HG03558 (cell line): Measurements from ENCODE around the gene WNT7B.

Experiments used
- ATAC-seq: cut with Tn5 transposase; IDR thresholded peaks from one replicate; pipeline ENCODE4 v1.9.1; 2021; ENCODE audit warnings: moderate number of reproducible peaks; ENCODE audit not compliant: unreplicated experiment; ENCODE audit errors: extremely low read depth

WNT7B gene

GRCh38 chr22:45961679-45962433 is 15.1 kb downstream of the WNT7B start:
- no peak for ATAC-seq

GRCh38 chr22:45960477-45961386 is 16.2 kb downstream of the WNT7B start:
- ATAC-seq = no peak

GRCh38 chr22:45959719-45960476 is 17.1 kb downstream of the WNT7B start:
- ATAC-seq = no peak

GRCh38 chr22:45958971-45959370 is 18.0 kb downstream of the WNT7B start:
- ATAC-seq = no peak

- no peak for ATAC-seq
These were observed 19.1 kb downstream of the WNT7B start for GRCh38 chr22:45957826-45958225.

GRCh38 chr22:45953178-45953577 is 23.8 kb downstream of the WNT7B start:
- ATAC-seq = no peak

GRCh38 chr22:45952553-45952952 is 24.4 kb downstream of the WNT7B start:
- ATAC-seq = no peak

- no peak for ATAC-seq
These were observed 24.8 kb downstream of the WNT7B start for GRCh38 chr22:45952151-45952550.

- ATAC-seq = no peak
These were observed 27.1 kb downstream of the WNT7B start for GRCh38 chr22:45949891-45950290.

GRCh38 chr22:45949258-45949870 is 27.6 kb downstream of the WNT7B start:
- ATAC-seq = no peak

- no peak for ATAC-seq
These were observed 28.8 kb downstream of the WNT7B start for GRCh38 chr22:45948081-45948648.

- ATAC-seq = no peak
These were observed 30.0 kb downstream of the WNT7B start for GRCh38 chr22:45946805-45947600.

- no peak for ATAC-seq
These were observed 31.3 kb downstream of the WNT7B start for GRCh38 chr22:45945621-45946106.

- ATAC-seq = no peak
These were observed 34.0 kb downstream of the WNT7B start for GRCh38 chr22:45942787-45943493.

GRCh38 chr22:45942344-45942743 is 34.6 kb downstream of the WNT7B start:
- no peak for ATAC-seq

- no peak for ATAC-seq
These were observed 38.0 kb downstream of the WNT7B start for GRCh38 chr22:45938913-45939312.

- ATAC-seq = no peak
These were observed 39.0 kb downstream of the WNT7B start for GRCh38 chr22:45937960-45938359.

- no peak for ATAC-seq
These were observed 41.4 kb downstream of the WNT7B start for GRCh38 chr22:45935573-45935972.
